Measurements from ENCODE around the gene NEK8. TPM values are rescaled to one million over a fixed set of nuclear protein-coding genes. Genes with fewer than 3 reads are reported as not detected.
A peak's percentile ranks its signal among the peaks of the same experiment; 100 is the strongest.

NEK8 gene
- total and polyA plus RNA-seq, 9 of the 15 experiments (the other 6 are each of a cell fraction or from before 2014, with no cell fraction given): 0.98 to 16.6 (median 4.6) TPM

- no TSS peak for BruUV-seq (replicated peaks)
- H3K27ac ChIP-seq (ENCODE audit: extremely low read depth, low read depth, low read length): 0 out of 3 replicates have a peak overlapping the region, but pooled peaks have one; percentile 12
- no peak for DNase-seq (ENCODE audit: extremely low read depth in 1 of 4, low spot score in 3 of 4)
- ChIA-PET POLR2A (interaction anchor here (0.6 to 3.0 kb wide), 3 partner anchors 11 to 17 kb away, joined by 3 to 8 read pairs (median 4); no protein-coding TSS in a partner anchor), CTCF (ENCODE audit: low intra/inter-chr PET ratio) (interaction anchor here (1.0 kb wide), 1 partner anchor 17 kb away, joined by 4 read pairs; no protein-coding TSS in a partner anchor)
- no peak overlapping the region for H3K4me2 ChIP-seq (ENCODE audit: insufficient read depth, low read length)
- WGBS (ENCODE audit: insufficient coverage, low coverage, missing lambda C conversion rate): 77% methylated on average over 1 of the region's 1 CpG
- no peaks in the 10 kb centered on the region for H3K27me3 ChIP-seq (ENCODE audit: control insufficient read depth in 2 of 2, insufficient read depth in 2 of 2, low read length in 2 of 2)
- H3K4me3 ChIP-seq: no peak overlapping the region
- H3K9ac ChIP-seq (ENCODE audit: insufficient read depth in 1 of 2, low read depth in 2 of 2, low read length in 2 of 2): peak overlapping the region in 1 of 2 experiments; percentile 21; a peak in 1 of 4 replicates
- in situ Hi-C loops (cut with MboI): no loop called here
- ATAC-seq: no peak
- no peak overlapping the region for H2AFZ ChIP-seq (ENCODE audit: low read depth, low read length)
- no peaks in the 10 kb centered on the region for H4K20me1 ChIP-seq (replicated peaks; ENCODE audit: control insufficient read depth, insufficient read depth, low read length)
- no peaks in the 10 kb centered on the region for H3K9me3 ChIP-seq (replicated peaks; ENCODE audit: control insufficient read depth, insufficient read depth, low read depth, low read length)
- H3K9me1 ChIP-seq (ENCODE audit: control insufficient read depth, insufficient read depth, low read length): no peaks in the 10 kb centered on the region
- H3K36me3 ChIP-seq (ENCODE audit: control insufficient read depth, insufficient read depth, low read length): peaks cover 9% of the 10 kb centered on the region; the same call in 2 of the 3 replicates
- FAIRE-seq: no peak
- H3K79me2 ChIP-seq (ENCODE audit: control insufficient read depth, insufficient read depth, low read length): peaks cover 3% of the 10 kb centered on the region; the same call in 2 of the 3 replicates
- TF ChIP-seq KLF16 (IDR thresholded peaks at IDR 0.05): no peak
- no peak for TF ChIP-seq ZBTB12 (CRISPR knock-in tag; IDR thresholded peaks at IDR 0.05)
- no peak for TF ChIP-seq SNIP1 (IDR thresholded peaks at IDR 0.05; ENCODE audit: low read depth)
- TF ChIP-seq MAFF (IDR thresholded peaks at IDR 0.05; ENCODE audit: low read length): no peak
- no peak for TF ChIP-seq TRIM24 (IDR thresholded peaks at IDR 0.05)
- no peak for TF ChIP-seq DMBX1 (CRISPR knock-in tag; IDR thresholded peaks at IDR 0.05; ENCODE audit: borderline replicate concordance)
- no peak for TF ChIP-seq VEZF1 (CRISPR knock-in tag; IDR thresholded peaks at IDR 0.05)
- no peak for TF ChIP-seq TAF9B (IDR thresholded peaks at IDR 0.05; ENCODE audit: partially characterized antibody)
- no peak for TF ChIP-seq GATAD2A (IDR thresholded peaks at IDR 0.05)
- no peak for TF ChIP-seq ZNF75A (CRISPR knock-in tag; IDR thresholded peaks at IDR 0.05)
- H3K4me1 ChIP-seq (replicated peaks in 1 of 2; ENCODE audit: control insufficient read depth in 2 of 2, insufficient read depth in 2 of 2, low read length in 2 of 2): peaks cover 30 to 55% of the 10 kb centered on the region in 2 experiments
- intact Hi-C loops (cut with micrococcal nuclease): no loop called here
Observed at GRCh38 chr17:28733346-28733745, 4.8 kb downstream of the NEK8 start.

All from K562 (cell line).